Stimulated activated CD8-positive, alpha-beta memory T cell treated with anti-CD3 and anti-CD28 coated beads, Interleukin-7, amount 100 ng/mL, for 24 hours (primary cell): ENCODE data around the gene LMOD3.

Experiments
- DNase-seq: peaks from one replicate; pipeline ENCODE4 v3.0.0-alpha.2; 2020; ENCODE audit warnings: low read depth

The LMOD3 gene

GRCh38 chr3:69091389-69092029 lies 30.9 kb downstream of the LMOD3 start:
- DNase-seq: no peak

- no peak for DNase-seq
Observed at GRCh38 chr3:69090021-69090420, 32.4 kb downstream of the LMOD3 start.

DNA sequence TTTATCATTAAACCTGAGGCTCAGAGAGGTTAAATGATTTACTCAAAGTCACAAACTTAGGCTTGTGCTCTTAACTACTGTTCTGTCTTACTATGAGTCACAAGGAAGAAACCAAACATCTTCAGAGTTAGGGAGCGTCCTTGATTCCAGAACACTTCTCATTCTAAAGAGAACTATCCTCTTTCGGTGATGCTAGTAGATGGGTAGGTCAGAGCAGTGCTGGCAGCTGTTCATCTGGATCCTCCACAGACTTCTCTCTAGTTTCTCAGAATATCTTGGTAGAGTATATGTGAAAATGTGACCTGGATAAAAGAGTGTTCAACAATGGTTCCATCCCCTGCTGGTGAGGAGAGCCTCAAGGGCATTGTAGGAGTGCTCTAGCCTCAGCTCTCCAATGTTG lies 34.3 kb downstream of the LMOD3 start:
- DNase-seq: no peak

DNA sequence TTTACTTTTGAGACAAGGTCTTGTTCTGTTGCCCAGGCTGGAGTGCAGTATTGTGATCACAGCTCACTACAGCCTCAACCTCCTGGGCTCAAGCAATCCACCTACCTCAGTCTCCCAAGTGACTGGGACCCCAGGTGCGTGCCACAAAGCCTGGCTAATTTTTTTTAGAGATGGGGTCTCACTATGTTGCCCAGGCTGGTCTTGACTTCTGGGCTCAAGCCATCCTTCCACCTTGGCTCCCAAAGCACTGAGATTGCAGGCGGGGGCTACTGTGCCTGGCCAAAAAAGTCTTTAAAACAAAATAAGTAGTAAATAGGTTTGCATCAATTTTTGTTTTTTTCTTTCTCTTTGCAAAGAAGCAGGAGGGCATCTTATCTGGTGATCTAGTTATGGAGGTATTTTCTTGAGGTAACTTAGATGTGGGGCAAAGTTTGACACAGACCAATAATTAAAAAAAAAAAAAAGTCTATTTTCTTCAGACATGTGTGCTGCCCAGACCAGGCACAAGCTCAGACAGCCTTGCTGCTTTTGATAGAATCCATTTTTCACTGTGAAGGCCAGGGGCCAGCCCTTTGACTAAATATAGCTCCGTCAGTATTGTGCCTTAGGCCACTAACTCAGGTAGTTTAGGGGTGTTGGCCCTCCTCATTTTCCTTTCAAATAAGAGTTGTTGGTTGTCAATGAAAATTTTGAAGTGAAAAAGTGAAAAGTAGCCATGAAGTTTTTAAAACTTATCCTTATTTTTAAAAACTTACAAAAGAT lies 35.2 kb downstream of the LMOD3 start:
- DNase-seq: no peak

- DNase-seq: peak; percentile 64
Observed at GRCh38 chr3:69085833-69086722, 36.3 kb downstream of the LMOD3 start.

GRCh38 chr3:69085168-69085832 lies 37.1 kb downstream of the LMOD3 start:
- no peak for DNase-seq

GRCh38 chr3:69084326-69085167 lies 37.8 kb downstream of the LMOD3 start, which contains the start of gene ARL6IP5:
Gene ARL6IP5 (plus strand): TSS chr3:69084937. CDS start chr3:69085048, 111 bp downstream.
- DNase-seq: peak; percentile 77

DNA sequence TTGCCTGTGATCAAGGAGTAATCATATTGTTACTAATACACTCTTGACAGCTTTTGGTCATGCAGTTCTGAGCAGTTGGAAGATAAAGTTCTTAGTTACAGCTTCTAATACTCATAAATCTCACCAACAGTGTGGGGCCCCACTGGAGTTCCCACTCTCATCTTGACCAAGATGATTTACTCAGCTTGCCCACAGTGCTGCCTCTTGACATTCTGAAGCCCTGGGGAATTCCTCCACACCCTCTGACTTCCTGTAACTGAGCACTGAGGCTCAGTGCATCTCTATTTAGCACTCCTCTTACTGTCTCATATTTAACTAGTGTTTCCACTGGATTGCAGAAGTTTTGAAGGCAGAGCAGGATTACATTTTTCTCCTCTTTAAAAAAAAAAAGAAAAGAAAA lies 39.6 kb downstream of the LMOD3 start:
- DNase-seq: peak; percentile 38

DNA sequence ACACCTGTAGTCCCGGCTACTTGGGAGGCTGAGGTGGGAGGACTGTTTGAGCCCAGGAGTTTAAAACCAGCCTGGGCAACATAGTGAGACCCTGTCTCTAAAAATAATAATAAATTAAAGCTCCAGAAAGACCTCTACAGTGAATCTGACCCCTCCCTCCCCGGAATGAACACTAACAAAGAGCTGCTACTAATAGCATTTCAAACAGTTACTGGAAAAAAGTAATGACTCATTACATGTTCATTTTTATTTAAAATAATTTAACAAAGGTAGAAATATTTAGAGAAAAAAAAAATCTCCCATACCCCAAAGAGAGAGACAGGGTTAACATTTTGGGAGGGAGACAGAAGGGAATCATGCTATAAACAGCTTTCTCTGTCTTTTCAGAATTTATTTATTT lies 40.0 kb downstream of the LMOD3 start:
- DNase-seq: no peak

DNA sequence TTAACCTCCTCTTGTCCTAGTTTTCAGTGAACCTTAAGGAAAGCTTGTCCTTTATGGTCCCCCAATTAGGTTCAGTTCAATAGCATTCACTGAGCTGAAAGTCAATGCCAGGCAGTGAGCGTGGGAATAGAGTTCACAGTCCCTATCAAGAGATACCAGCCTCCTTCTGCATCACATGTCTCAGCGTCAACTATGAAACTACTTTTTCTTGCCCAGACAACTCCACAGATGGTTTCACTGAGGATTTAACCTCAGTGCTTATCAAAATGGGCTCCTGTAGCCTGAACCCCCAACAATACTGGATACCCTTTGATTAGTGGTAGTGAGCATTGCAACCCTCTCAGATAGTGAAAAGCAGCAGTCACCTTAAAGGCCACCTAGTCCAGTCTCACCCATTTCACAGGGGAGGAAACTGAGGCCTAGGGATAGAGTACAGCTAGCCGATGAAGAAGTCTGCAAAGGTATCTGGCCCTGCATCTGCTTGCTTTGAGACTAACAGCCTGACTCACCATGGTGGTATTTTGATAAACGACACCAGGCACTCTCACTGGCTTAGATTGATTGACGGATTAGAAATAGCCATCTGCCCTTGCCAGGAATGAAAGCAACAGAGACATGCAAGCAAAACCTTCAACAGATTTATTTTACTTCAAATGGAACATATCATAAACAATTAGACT lies 40.7 kb downstream of the LMOD3 start:
- DNase-seq: no peak

DNA sequence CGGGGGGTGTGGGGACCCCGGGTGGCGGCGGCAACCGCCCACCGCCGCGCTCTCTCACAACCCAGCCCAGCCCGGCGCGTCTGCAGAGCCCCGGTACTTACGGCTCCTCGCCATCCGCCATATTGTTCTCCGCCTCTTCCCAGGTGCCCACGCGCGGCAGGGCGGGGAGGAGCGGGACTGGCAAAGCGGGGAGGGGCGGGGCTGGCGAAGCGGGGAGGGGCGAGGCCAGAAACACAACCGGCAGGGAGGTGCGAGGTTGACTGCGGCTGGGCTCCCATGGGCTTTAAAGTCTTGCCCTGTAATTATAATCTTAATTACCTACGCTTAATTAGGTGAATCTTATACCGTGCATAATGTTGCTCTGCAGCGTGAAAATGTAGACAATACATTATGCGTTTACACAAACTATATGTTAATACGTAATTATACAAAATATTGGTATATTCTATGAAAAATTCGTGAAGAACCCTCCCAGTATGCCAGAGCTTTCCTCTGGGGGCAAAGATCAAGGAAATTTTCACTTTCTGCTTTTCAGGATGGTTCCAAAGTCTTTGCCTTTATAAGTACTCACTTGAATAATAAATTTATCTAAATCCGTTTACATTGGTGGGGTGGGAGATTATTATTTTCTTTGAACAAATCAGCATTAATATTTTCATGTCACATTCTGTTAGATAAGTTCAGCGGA lies 42.0 kb downstream of the LMOD3 start, which contains the start of gene UBA3:
Gene UBA3, minus strand, starts transcription at position 133 of the 688 bp plus-strand sequence. Its CDS starts 12 bp downstream, at position 121.
- DNase-seq: peak; percentile 77

GRCh38 chr3:69079269-69080159 lies 42.9 kb downstream of the LMOD3 start:
- DNase-seq: no peak

DNA sequence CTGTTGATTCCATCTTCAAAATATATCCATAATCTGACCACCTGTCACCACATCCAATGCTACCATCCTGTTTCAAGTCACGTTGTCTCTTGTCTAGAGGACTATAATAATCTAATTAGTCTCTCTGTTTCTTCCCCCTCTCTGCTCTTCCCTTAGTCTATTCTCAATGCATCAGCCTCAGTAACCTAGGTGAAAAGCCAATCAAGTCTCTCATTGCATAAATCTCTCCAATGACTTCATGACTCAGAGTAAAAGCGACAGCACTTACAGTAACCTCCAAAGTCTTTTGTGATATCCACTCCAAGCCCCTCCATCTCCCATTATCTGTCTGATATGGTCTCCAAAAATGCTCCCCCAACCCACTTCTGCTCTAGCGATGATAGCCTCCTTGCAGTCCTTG lies 49.5 kb downstream of the LMOD3 start:
- DNase-seq: no peak

- no peak for DNase-seq
Observed at GRCh38 chr3:69066121-69066520, 56.3 kb downstream of the LMOD3 start.

DNA sequence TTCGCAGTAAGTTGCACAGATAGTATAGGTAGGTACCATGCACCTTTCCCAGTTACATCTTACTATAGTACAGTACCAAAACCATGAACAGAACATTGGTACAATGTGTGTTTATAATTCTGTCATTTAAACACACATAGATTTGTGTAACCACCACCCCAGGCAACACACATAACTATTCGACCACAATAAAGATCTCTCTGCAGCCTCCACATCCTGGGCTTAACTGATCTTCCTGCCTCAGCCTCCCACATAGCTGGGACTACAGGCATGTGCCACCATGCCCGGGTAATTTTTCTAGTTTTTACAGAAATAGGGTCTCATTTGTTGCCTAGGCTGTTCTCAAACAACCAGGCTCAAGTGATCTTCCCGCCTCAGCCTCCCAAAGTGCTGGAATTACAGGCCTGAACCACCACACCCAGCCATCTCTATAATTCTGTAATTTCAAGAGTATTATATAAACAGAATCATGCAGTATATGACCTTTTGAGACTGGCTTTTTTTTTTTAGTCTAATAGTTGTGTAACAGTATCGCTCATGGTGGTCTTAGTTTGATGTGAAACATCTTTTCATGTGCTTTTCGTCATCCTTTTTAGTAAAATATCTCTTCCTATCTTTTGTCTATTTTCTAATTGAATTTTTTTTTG lies 57.0 kb downstream of the LMOD3 start:
- no peak for DNase-seq

DNA sequence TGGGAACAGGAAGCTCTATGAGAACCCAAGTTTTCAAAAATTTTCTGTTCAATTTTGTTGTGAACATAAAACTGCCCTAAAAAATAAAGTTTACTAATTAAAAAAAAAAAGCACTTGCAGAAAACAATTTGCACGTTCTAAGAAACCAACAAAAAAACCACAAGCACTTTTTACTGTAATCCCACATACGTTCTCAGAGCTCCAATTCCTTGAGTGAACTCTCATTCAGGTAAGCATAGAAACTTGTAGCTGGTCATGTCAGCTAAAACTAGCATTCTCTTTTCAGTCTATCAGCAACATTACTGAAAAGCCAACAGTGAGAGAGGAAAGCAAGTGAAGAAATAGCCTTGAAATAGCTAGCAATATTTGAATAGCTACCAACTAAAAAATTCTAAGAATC lies 58.8 kb downstream of the LMOD3 start:
- no peak for DNase-seq

DNA sequence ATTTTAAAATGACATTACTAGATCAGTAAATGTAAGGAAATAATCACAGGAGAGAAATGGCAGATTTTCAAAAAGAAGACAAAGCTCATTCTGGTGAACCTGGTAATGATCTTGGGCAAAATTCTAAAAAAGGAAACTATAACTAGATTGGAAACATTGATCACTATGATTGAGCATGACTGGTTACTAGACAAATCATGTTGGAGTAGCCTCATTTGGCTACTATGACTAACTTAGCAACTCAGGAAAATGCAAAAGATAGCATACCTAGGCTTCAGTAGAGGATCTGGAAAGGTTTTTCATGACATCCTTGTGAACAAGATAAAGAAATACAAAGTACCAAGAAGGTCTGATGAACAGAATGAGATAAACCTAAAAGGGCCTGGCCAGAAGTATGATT lies 62.7 kb downstream of the LMOD3 start:
- DNase-seq: no peak

- no peak for DNase-seq
Observed at GRCh38 chr3:69058947-69059224, 63.5 kb downstream of the LMOD3 start.
